Neural cell (in vitro differentiated cells): ENCODE measurements around the gene TPSAB1.

Experiments
- CTCF ChIP-seq: fragments of 450-650 bp; IDR thresholded peaks from 2 replicates; pipeline ENCODE4 v1.5.1; 2014; ENCODE audit warnings: antibody characterized with exemption, mild to moderate bottlenecking, moderate library complexity; ENCODE audit not compliant: poor library complexity, severe bottlenecking
- EP300 ChIP-seq: fragments of 450-650 bp; conservative IDR thresholded peaks from 2 replicates; pipeline ENCODE4 v1.6.1; 2014; ENCODE audit warnings: antibody characterized with exemption, mild to moderate bottlenecking, moderate library complexity; ENCODE audit not compliant: poor library complexity, severe bottlenecking
- EZH2 ChIP-seq: fragments of 200-600, 300-800 bp; shearing (Covaris generic), sonication (generic); IDR thresholded peaks from 2 replicates; pipeline ENCODE4 v1.6.1; 2014; ENCODE audit warnings: antibody characterized with exemption, low read length, borderline replicate concordance, mild to moderate bottlenecking; ENCODE audit not compliant: insufficient read depth, poor library complexity, severe bottlenecking
- MXI1 ChIP-seq: fragments of 450-650 bp; conservative IDR thresholded peaks from 2 replicates; pipeline ENCODE4 v1.6.1; 2014; ENCODE audit warnings: antibody characterized with exemption, mild to moderate bottlenecking; ENCODE audit not compliant: poor library complexity, severe bottlenecking
- POLR2AphosphoS5 ChIP-seq: IDR thresholded peaks from 2 replicates; pipeline ENCODE4 v1.6.1; 2012
- TAF1 ChIP-seq: IDR thresholded peaks from 2 replicates; pipeline ENCODE4 v1.6.1; 2012; ENCODE audit warnings: low read depth
- TF ChIP-seq, protein P1 (sequence below): IDR thresholded peaks from 2 replicates; pipeline ENCODE4 v1.6.1; 2012; ENCODE audit warnings: borderline replicate concordance

DNA sequence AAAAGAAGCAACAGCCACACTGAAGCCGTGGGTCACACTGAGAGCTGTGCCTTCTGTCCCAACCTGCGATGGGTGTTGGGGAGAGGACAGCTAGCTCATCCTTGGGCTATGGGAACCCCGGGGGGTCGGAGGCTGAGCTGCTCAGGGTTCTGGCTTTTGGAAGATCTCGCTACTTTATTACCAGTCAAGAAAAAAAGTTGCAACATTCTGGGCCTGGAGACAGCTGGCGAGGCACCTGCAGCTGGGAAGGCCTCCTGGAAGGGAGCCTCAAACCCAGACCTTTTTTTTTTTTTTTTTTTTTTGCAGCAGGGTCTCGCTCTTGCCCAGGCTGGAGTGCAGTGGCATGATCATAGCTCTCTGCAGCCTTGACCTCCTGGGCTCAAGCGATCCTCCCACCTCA, 40.3 kb downstream of the TPSAB1 start:
- no peak for TF ChIP-seq CTCF
- TF ChIP-seq, protein P1, sequence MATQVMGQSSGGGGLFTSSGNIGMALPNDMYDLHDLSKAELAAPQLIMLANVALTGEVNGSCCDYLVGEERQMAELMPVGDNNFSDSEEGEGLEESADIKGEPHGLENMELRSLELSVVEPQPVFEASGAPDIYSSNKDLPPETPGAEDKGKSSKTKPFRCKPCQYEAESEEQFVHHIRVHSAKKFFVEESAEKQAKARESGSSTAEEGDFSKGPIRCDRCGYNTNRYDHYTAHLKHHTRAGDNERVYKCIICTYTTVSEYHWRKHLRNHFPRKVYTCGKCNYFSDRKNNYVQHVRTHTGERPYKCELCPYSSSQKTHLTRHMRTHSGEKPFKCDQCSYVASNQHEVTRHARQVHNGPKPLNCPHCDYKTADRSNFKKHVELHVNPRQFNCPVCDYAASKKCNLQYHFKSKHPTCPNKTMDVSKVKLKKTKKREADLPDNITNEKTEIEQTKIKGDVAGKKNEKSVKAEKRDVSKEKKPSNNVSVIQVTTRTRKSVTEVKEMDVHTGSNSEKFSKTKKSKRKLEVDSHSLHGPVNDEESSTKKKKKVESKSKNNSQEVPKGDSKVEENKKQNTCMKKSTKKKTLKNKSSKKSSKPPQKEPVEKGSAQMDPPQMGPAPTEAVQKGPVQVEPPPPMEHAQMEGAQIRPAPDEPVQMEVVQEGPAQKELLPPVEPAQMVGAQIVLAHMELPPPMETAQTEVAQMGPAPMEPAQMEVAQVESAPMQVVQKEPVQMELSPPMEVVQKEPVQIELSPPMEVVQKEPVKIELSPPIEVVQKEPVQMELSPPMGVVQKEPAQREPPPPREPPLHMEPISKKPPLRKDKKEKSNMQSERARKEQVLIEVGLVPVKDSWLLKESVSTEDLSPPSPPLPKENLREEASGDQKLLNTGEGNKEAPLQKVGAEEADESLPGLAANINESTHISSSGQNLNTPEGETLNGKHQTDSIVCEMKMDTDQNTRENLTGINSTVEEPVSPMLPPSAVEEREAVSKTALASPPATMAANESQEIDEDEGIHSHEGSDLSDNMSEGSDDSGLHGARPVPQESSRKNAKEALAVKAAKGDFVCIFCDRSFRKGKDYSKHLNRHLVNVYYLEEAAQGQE, result no peak
- TF ChIP-seq EZH2, result no peak
- no peak for TF ChIP-seq EP300
- TF ChIP-seq POLR2AphosphoS5, result no peak
- TF ChIP-seq TAF1, result no peak
- no peak for TF ChIP-seq MXI1
